Hepatocyte (in vitro differentiated cells): ENCODE results near the gene LPCAT3. TPM values are rescaled to one million over a fixed set of nuclear protein-coding genes. Genes with fewer than 3 reads are reported as not detected.
"Not testable (repeated sequence)": the region's sequence is repeated elsewhere in the genome, so short reads cannot be mapped to it uniquely, and the experiment has no call there.

ENCODE experiments used
- DNase-seq: peaks from one replicate; pipeline ENCODE4 v3.0.0-alpha.2; 2016; ENCODE audit warnings: low spot score
- H2AFZ ChIP-seq: fragments of 200-600 bp; sonication (generic); 2 replicates; pipeline ENCODE4 v1.6.0; 2016; ENCODE audit warnings: antibody characterized with exemption, mild to moderate bottlenecking
- H3K27ac ChIP-seq: fragments of 200-600 bp; sonication (generic); 2 replicates; pipeline ENCODE4 v1.5.1; 2016; ENCODE audit warnings: mild to moderate bottlenecking
- H3K27me3 ChIP-seq: fragments of 200-600 bp; sonication (generic); 2 replicates; pipeline ENCODE4 v1.6.1; 2016
- H3K36me3 ChIP-seq: fragments of 200-600 bp; sonication (generic); replicated peaks from 2 replicates; pipeline ENCODE4 v1.5.1; 2016; ENCODE audit warnings: low read depth; ENCODE audit not compliant: insufficient read depth
- H3K4me1 ChIP-seq: fragments of 200-600 bp; sonication (generic); 2 replicates; pipeline ENCODE4 v1.5.1; 2016; ENCODE audit warnings: mild to moderate bottlenecking, moderate library complexity; ENCODE audit not compliant: insufficient read depth
- H3K4me2 ChIP-seq: fragments of 200-600 bp; sonication (generic); 2 replicates; pipeline ENCODE4 v1.6.0; 2016
- H3K4me3 ChIP-seq: fragments of 200-600 bp; sonication (generic); 2 replicates; pipeline ENCODE4 v1.5.1; 2016; ENCODE audit warnings: mild to moderate bottlenecking
- H3K79me2 ChIP-seq: fragments of 200-600 bp; sonication (generic); 2 replicates; pipeline ENCODE4 v1.6.0; 2017; ENCODE audit warnings: mild to moderate bottlenecking
- H3K9me2 ChIP-seq: fragments of 200-600 bp; sonication (generic); replicated peaks from 2 replicates; pipeline ENCODE4 v1.6.0; 2017; ENCODE audit warnings: mild to moderate bottlenecking; ENCODE audit not compliant: insufficient read depth
- H3K9me3 ChIP-seq: fragments of 200-600 bp; sonication (generic); 2 replicates; pipeline ENCODE4 v1.5.1; 2016; ENCODE audit warnings: low read depth, mild to moderate bottlenecking
- H4K20me1 ChIP-seq: fragments of 200-600 bp; sonication (generic); 2 replicates; pipeline ENCODE4 v1.6.0; 2016; ENCODE audit warnings: mild to moderate bottlenecking; ENCODE audit not compliant: insufficient read depth, poor library complexity, severe bottlenecking
- EZH2 ChIP-seq: fragments of 200-600 bp; sonication (generic); IDR thresholded peaks from 2 replicates; pipeline ENCODE4 v1.6.1; 2016; ENCODE audit warnings: antibody characterized with exemption, mild to moderate bottlenecking, borderline replicate concordance
- EZH2phosphoT487 ChIP-seq: fragments of 200-600 bp; sonication (generic); IDR thresholded peaks from one replicate; pipeline ENCODE4 v1.6.1; 2018; ENCODE audit warnings: antibody characterized with exemption, mild to moderate bottlenecking, low read depth, moderate library complexity; ENCODE audit not compliant: unreplicated experiment, severe bottlenecking
- WGBS: methylation state at CpG from one replicate; pipeline ENCODE4 v1.1.6; 2016; ENCODE audit warnings: low lambda C conversion rate; ENCODE audit errors: missing lambda C conversion rate; 5-methylcytosine and 5-hydroxymethylcytosine counted together
- polyA plus RNA-seq: library from polyadenylated mRNA; unstranded; fragments of >200 nt; fragmentation: Nextera tagmentation; extraction: Ambion mirVana; gene quantifications from 2 replicates; pipeline ENCODE4 v1.2.1, GENCODE V29; 2016
- total RNA-seq: library from RNA; depleted of rRNA; stranded (reverse); fragments of >200 nt; gene quantifications from 2 replicates; pipeline ENCODE4 v1.2.3, GENCODE V29; 2014
- TF ChIP-seq, protein P1 (sequence below): fragments of 200-600 bp; sonication (generic); IDR thresholded peaks from 2 replicates; pipeline ENCODE4 v1.5.1; 2016; ENCODE audit warnings: antibody characterized with exemption, mild to moderate bottlenecking; ENCODE audit not compliant: poor library complexity

The LPCAT3 gene
- total and polyA plus RNA-seq, 2 experiments from 2014 or later: 78.6 to 119 TPM

DNA sequence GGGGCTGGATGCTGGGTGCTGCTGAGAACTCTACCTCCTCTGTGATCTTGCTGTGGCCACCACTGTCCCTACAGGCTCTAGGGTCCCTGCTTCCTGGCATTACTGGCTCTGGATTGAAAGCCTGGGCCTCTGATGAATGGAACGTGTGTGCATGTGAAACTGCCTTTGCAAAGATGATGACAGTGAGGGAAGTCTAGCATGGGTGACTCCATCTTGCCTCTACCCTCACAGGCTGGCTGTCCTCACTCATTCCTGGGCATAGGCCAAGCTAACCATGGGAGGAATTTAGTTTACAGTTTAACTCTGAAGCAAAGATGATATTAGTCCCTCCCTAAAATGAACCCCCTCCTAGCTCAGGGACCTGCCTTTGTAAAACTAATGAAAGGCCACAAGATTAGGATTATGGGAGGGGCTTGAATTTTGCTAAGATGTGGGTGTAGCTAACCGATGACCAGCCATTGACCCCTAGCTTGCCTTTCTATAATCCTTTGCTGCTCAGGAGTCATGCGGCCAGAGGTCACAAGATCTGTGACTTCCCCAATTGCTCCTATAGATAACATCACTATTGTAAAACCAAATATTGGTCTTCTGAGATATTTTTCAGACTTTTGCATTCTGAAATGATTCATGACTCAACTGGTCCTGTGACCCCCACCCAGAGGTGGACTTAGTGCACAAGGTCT is 40.0 kb upstream of the LPCAT3 start:
- WGBS: 81% methylated on average over 3 of the region's 3 CpGs
- H2AFZ ChIP-seq: no peak overlapping the region
- H3K79me2 ChIP-seq: no peaks in the 10 kb centered on the region
- no peak for DNase-seq
- H3K4me3 ChIP-seq: no peak overlapping the region
- H3K9me2 ChIP-seq: no peaks in the 10 kb centered on the region
- peaks cover 7% of the 10 kb centered on the region for H3K4me1 ChIP-seq
- H3K36me3 ChIP-seq: no peaks in the 10 kb centered on the region
- no peak overlapping the region for H3K27ac ChIP-seq
- H4K20me1 ChIP-seq: no peaks in the 10 kb centered on the region
- H3K9me3 ChIP-seq: no peaks in the 10 kb centered on the region
- TF ChIP-seq EZH2phosphoT487: no peak
- TF ChIP-seq, protein P1, sequence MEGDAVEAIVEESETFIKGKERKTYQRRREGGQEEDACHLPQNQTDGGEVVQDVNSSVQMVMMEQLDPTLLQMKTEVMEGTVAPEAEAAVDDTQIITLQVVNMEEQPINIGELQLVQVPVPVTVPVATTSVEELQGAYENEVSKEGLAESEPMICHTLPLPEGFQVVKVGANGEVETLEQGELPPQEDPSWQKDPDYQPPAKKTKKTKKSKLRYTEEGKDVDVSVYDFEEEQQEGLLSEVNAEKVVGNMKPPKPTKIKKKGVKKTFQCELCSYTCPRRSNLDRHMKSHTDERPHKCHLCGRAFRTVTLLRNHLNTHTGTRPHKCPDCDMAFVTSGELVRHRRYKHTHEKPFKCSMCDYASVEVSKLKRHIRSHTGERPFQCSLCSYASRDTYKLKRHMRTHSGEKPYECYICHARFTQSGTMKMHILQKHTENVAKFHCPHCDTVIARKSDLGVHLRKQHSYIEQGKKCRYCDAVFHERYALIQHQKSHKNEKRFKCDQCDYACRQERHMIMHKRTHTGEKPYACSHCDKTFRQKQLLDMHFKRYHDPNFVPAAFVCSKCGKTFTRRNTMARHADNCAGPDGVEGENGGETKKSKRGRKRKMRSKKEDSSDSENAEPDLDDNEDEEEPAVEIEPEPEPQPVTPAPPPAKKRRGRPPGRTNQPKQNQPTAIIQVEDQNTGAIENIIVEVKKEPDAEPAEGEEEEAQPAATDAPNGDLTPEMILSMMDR: no peak
- TF ChIP-seq EZH2: no peak
- no peak overlapping the region for H3K4me2 ChIP-seq
- H3K27me3 ChIP-seq: no peaks in the 10 kb centered on the region

DNA sequence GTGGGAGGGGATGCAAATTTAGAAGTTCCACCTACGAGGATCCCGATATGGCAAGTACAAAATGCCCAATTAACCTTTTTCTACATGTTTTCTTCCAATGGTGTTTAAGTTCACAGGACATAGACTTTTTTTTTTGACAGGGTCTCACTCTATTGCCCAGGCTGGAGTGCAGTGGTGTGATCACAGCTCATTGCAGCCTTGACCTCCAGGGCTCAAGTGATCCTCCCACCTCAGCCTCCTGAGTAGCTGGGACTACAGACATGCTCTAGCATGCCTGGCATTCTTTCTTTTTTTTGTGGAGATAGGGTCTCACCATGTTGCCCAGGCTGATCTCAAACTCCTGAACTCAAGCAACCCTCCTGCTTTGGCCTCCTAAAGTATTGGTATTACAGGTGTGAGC is 37.5 kb upstream of the LPCAT3 start:
- H3K9me2 ChIP-seq, H3K4me1 ChIP-seq, H3K79me2 ChIP-seq, DNase-seq, H3K36me3 ChIP-seq, H3K27me3 ChIP-seq, H3K4me2 ChIP-seq, H3K27ac ChIP-seq, H3K9me3 ChIP-seq, H2AFZ ChIP-seq, H3K4me3 ChIP-seq, H4K20me1 ChIP-seq: not testable (repeated sequence)
- 95% methylated on average over 2 of the region's 2 CpGs for WGBS

DNA sequence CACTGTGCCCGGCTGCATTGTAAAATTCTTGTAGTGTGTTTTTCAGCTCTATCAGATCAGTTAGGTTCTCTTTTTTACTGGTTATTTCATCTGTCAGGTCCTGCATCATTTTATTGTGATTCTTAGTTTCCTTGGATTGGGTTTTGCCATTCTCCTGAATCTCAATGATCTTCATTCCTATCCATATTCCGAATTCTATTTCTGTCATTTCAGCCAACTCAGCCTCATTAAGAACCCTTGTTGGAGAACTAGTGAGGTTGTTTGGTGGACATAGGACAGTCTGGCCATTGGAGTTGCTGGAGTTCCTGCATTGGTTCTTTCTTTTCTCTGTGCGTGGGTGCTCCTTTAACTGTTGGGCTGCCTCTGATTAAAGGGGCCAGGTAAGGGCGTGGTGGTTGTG is 36.6 kb upstream of the LPCAT3 start:
- 84% methylated on average over 4 of the region's 4 CpGs for WGBS
- no peak overlapping the region for H3K4me2 ChIP-seq
- H3K9me3 ChIP-seq: no peaks in the 10 kb centered on the region
- no peak overlapping the region for H3K27ac ChIP-seq
- no peaks in the 10 kb centered on the region for H3K4me1 ChIP-seq
- H3K27me3 ChIP-seq: no peaks in the 10 kb centered on the region
- DNase-seq: no peak
- H2AFZ ChIP-seq: no peak overlapping the region
- H3K4me3 ChIP-seq: no peak overlapping the region
- H3K79me2 ChIP-seq: no peaks in the 10 kb centered on the region
- TF ChIP-seq EZH2phosphoT487: no peak
- TF ChIP-seq EZH2: no peak
- TF ChIP-seq, protein P1: no peak
- no peaks in the 10 kb centered on the region for H3K36me3 ChIP-seq
- H3K9me2 ChIP-seq: no peaks in the 10 kb centered on the region
- no peaks in the 10 kb centered on the region for H4K20me1 ChIP-seq

DNA sequence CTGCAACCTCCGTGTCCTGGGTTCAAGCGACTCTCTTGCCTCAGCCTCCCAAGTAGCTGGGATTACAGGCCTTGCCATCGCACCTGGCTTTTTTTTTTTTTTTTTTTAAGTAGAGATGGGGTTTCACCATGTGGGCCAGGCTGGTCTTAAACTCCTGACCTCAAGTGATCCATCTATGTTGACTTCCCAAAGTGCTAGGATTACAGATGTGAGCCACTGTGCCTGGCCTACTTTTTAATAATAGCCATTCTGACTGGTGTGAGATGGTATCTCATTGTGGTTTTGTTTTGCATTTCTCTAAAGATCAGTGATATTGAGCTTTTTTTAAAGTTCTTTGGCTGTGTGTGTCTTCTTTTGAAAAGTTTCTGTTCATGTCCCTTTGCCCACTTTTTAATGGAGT is 31.7 kb upstream of the LPCAT3 start:
- not testable (repeated sequence) for H3K79me2 ChIP-seq, DNase-seq, H3K27ac ChIP-seq

DNA sequence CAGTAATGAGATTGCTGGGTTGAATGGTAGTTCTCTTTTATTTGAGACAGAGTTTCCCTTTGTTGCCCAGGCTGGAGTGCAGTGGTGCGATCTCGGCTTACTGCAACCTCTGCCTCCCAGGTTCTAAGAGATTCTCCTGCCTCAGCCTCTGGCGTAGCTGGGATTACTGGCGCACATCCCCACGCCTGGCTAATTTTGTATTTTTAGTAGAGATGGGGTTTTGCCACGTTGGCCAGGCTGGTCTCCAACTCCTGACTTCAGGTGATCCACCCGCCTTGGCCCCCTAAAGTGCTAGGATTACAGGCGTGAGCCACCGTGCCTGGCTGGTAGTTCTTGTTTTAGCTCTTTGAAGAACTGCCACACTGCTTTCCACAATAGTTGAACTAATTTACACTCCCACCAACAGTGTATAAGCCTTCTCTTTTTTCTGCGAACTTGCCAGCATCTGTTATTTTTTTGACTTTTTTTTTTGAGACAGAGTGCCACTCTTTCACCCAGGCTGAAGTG is 31.2 kb upstream of the LPCAT3 start:
- not testable (repeated sequence) for H3K4me1 ChIP-seq, H3K27ac ChIP-seq, H3K4me3 ChIP-seq, H2AFZ ChIP-seq, H3K79me2 ChIP-seq, H3K36me3 ChIP-seq, H3K9me2 ChIP-seq, H3K4me2 ChIP-seq, H3K27me3 ChIP-seq, H4K20me1 ChIP-seq, DNase-seq, H3K9me3 ChIP-seq
- WGBS: 94% methylated on average over 10 of the region's 10 CpGs

More for the DNA sequence above, 31.7 kb upstream of the LPCAT3 start:
- H4K20me1 ChIP-seq, H3K36me3 ChIP-seq, H3K27me3 ChIP-seq, H3K4me3 ChIP-seq, H3K4me2 ChIP-seq, H2AFZ ChIP-seq, H3K9me3 ChIP-seq, H3K4me1 ChIP-seq, H3K9me2 ChIP-seq: not testable (repeated sequence)
- WGBS: 100% methylated on average over 3 of the region's 3 CpGs
